Liver (tissue), 9 donors: Measurements from ENCODE around the gene CACTIN. TPM values are rescaled to one million over a fixed set of nuclear protein-coding genes. Genes with fewer than 3 reads are reported as not detected.

Experiments used
- DNase-seq: peaks from one replicate; pipeline ENCODE4 v3.0.0-alpha.2; 2017; ENCODE audit warnings: low spot score
- H3K27ac ChIP-seq, 2 donors: one replicate each; pipeline ENCODE4 v1.7.0; 2013; ENCODE audit warnings: inconsistent platforms in 2 of 2, low read length in 2 of 2, control low read depth in 1 of 2, low read depth in 1 of 2, mild to moderate bottlenecking in 1 of 2
- H3K27me3 ChIP-seq, 4 donors: one replicate each; pipeline versions ENCODE4 v1.6.1 to v1.7.0; 2013; ENCODE audit warnings: low read length in 3 of 4, inconsistent platforms in 1 of 4, mild to moderate bottlenecking in 1 of 4, moderate library complexity in 1 of 4; ENCODE audit not compliant: control insufficient read depth in 4 of 4, insufficient read depth in 4 of 4
- H3K36me3 ChIP-seq, 4 donors: one replicate each; pipeline versions ENCODE4 v1.6.1 to v1.7.0; 2013; ENCODE audit warnings: low read length in 3 of 4, mild to moderate bottlenecking in 3 of 4, low read depth in 1 of 4, moderate library complexity in 1 of 4; ENCODE audit not compliant: control insufficient read depth in 4 of 4, insufficient read depth in 3 of 4
- H3K4me1 ChIP-seq, 4 donors: one replicate each; pipeline versions ENCODE4 v1.6.1 to v1.7.0; 2013; ENCODE audit warnings: low read length in 3 of 4, mild to moderate bottlenecking in 3 of 4, moderate library complexity in 1 of 4; ENCODE audit not compliant: control insufficient read depth in 4 of 4, insufficient read depth in 4 of 4
- H3K4me3 ChIP-seq, 3 donors: one replicate each; pipeline versions ENCODE4 v1.6.1 to v1.7.0; 2013; ENCODE audit warnings: low read length in 3 of 3, control low read depth in 1 of 3, low read depth in 1 of 3, mild to moderate bottlenecking in 1 of 3
- H3K9ac ChIP-seq, 2 donors: one replicate each; pipeline ENCODE4 v1.7.0; 2013; ENCODE audit warnings: low read length in 2 of 2, mild to moderate bottlenecking in 2 of 2, moderate library complexity in 2 of 2, control low read depth in 1 of 2, low read depth in 1 of 2
- H3K9me3 ChIP-seq, 4 donors: one replicate each; pipeline versions ENCODE4 v1.6.1 to v1.7.0; 2013; ENCODE audit warnings: low read length in 3 of 4; ENCODE audit not compliant: control insufficient read depth in 4 of 4
- ATF3 ChIP-seq: IDR thresholded peaks from 2 replicates; pipeline ENCODE4 v1.6.1; 2016; ENCODE audit warnings: antibody characterized with exemption
- CTCF ChIP-seq: fragments of 150-350 bp; IDR thresholded peaks from 2 replicates; pipeline ENCODE4 v1.5.1; 2017; ENCODE audit warnings: improper control_type of control experiment, low read depth, low read length; ENCODE audit not compliant: missing input control
- EGR1 ChIP-seq, 2 donors: IDR thresholded peaks; 2 replicates each; pipeline ENCODE4 v1.6.1; 2016 to 2018; ENCODE audit warnings: antibody characterized with exemption in 2 of 2, low read depth in 2 of 2
- FOXA1 ChIP-seq: IDR thresholded peaks from 2 replicates; pipeline ENCODE4 v1.6.1; 2016; ENCODE audit warnings: antibody characterized with exemption
- FOXA2 ChIP-seq: IDR thresholded peaks from 2 replicates; pipeline ENCODE4 v1.6.1; 2016; ENCODE audit warnings: antibody characterized with exemption
- GABPA ChIP-seq, 2 donors: IDR thresholded peaks in 1 of 2; conservative IDR thresholded peaks in 1 of 2; 2 replicates each; pipeline ENCODE4 v1.6.1; 2016; ENCODE audit warnings: antibody characterized with exemption in 2 of 2, mild to moderate bottlenecking in 1 of 2, moderate library complexity in 1 of 2
- HNF4A ChIP-seq, 2 donors: conservative IDR thresholded peaks; 2 replicates each; pipeline ENCODE4 v1.6.1; 2016; ENCODE audit warnings: antibody characterized with exemption in 2 of 2, mild to moderate bottlenecking in 2 of 2
- HNF4G ChIP-seq: IDR thresholded peaks from 2 replicates; pipeline ENCODE4 v1.6.1; 2016; ENCODE audit warnings: antibody characterized with exemption
- JUND ChIP-seq, 2 donors: IDR thresholded peaks; 2 replicates each; pipeline ENCODE4 v1.6.1; 2016; ENCODE audit warnings: antibody characterized with exemption in 2 of 2
- MAX ChIP-seq: IDR thresholded peaks from 2 replicates; pipeline ENCODE4 v1.6.1; 2016; ENCODE audit warnings: antibody characterized with exemption
- NR2F2 ChIP-seq: IDR thresholded peaks from 2 replicates; pipeline ENCODE4 v1.6.1; 2016; ENCODE audit warnings: antibody characterized with exemption
- RAD21 ChIP-seq, 2 donors: IDR thresholded peaks; 2 replicates each; pipeline ENCODE4 v1.6.1; 2016; ENCODE audit warnings: antibody characterized with exemption in 2 of 2, mild to moderate bottlenecking in 2 of 2
- REST ChIP-seq: IDR thresholded peaks from 2 replicates; pipeline ENCODE4 v1.6.1; 2016; ENCODE audit warnings: antibody characterized with exemption, mild to moderate bottlenecking
- SP1 ChIP-seq: IDR thresholded peaks from 2 replicates; pipeline ENCODE4 v1.6.1; 2018; ENCODE audit warnings: antibody characterized with exemption, mild to moderate bottlenecking
- TAF1 ChIP-seq: conservative IDR thresholded peaks from 2 replicates; pipeline ENCODE4 v1.6.1; 2016; ENCODE audit warnings: antibody characterized with exemption, mild to moderate bottlenecking
- YY1 ChIP-seq: IDR thresholded peaks from 2 replicates; pipeline ENCODE4 v1.6.1; 2016; ENCODE audit warnings: antibody characterized with exemption, mild to moderate bottlenecking
- ZBTB33 ChIP-seq: IDR thresholded peaks from 2 replicates; pipeline ENCODE4 v1.6.1; 2016; ENCODE audit warnings: antibody characterized with exemption
- WGBS: extraction: QIAGEN DNeasy Blood & Tissue Kit; methylation state at CpG from one replicate; pipeline ENCODE4 v1.1.7; 2013; 5-methylcytosine and 5-hydroxymethylcytosine counted together
- polyA plus RNA-seq, 2 donors: library from polyadenylated mRNA; stranded (reverse) in 1 of 2; unstranded in 1 of 2; fragments of 200-250 nt in 1 of 2; fragments of >200 nt in 1 of 2; fragmentation: Nextera tagmentation in 1 of 2; extraction: Ambion mirVana in 1 of 2; gene quantifications; one replicate each; pipeline versions ENCODE4 v1.2.1 to v1.2.3, GENCODE V29; 2013 to 2015
- total RNA-seq, 2 donors: library from RNA; depleted of rRNA; stranded (reverse); fragments of >200 nt; gene quantifications; one replicate each; pipeline ENCODE4 v1.2.3, GENCODE V29; 2014
- donor health status: healthy.
- donor health status: healthy.
- donor health status: healthy.
- donor health status: healthy.
- donor health status: healthy.

The CACTIN gene
- total and polyA plus RNA-seq, 4 donors = 1.9 to 13.2 (median 10.0) TPM

GRCh38 chr19:3653865-3654513 lies 27.4 kb upstream of the CACTIN start:
- Histone ChIP-seq H3K9me3 (no peaks in the 10 kb centered on the region), H3K27me3 (no peaks in the 10 kb centered on the region), H3K36me3 (peaks cover 0 to 17% (median 8%) of the 10 kb centered on the region in 4 donors), H3K4me3 (no peak overlapping the region), H3K4me1 (peaks cover 9 to 26% (median 20%) of the 10 kb centered on the region in 4 donors), H3K27ac (no peak overlapping the region), H3K9ac (no peak overlapping the region)
- WGBS = 97% methylated on average over 20 of the region's 20 CpGs
- no peak for DNase-seq
- TF ChIP-seq HNF4G (no peak), HNF4A (conservative IDR thresholded peaks at IDR 0.05) (no peak), REST (no peak), GABPA (IDR thresholded peaks at IDR 0.05 in 1 of 2, conservative IDR thresholded peaks at IDR 0.05 in 1 of 2) (no peak), MAX (no peak), RAD21 (IDR thresholded peaks at IDR 0.05) (no peak), EGR1 (IDR thresholded peaks at IDR 0.05; ENCODE audit: low read depth in 2 of 2) (no peak), FOXA2 (no peak), JUND (IDR thresholded peaks at IDR 0.05) (no peak), YY1 (no peak), SP1 (no peak), ATF3 (no peak), NR2F2 (no peak), CTCF (no peak)

GRCh38 chr19:3653081-3653795 lies 26.6 kb upstream of the CACTIN start:
- WGBS = 95% methylated on average over 37 of the region's 37 CpGs
- Histone ChIP-seq H3K27me3 (no peaks in the 10 kb centered on the region), H3K27ac (no peak overlapping the region), H3K9ac (no peak overlapping the region), H3K9me3 (no peaks in the 10 kb centered on the region), H3K4me1 (peaks cover 6 to 19% (median 13%) of the 10 kb centered on the region in 4 donors), H3K36me3 (peaks cover 0 to 17% (median 9%) of the 10 kb centered on the region in 4 donors), H3K4me3 (no peak overlapping the region)
- no peak for DNase-seq
- TF ChIP-seq HNF4G (no peak), GABPA (IDR thresholded peaks at IDR 0.05 in 1 of 2, conservative IDR thresholded peaks at IDR 0.05 in 1 of 2) (no peak), ATF3 (no peak), MAX (no peak), HNF4A (conservative IDR thresholded peaks at IDR 0.05) (no peak), EGR1 (IDR thresholded peaks at IDR 0.05; ENCODE audit: low read depth in 2 of 2) (no peak), REST (no peak), TAF1 (no peak), NR2F2 (no peak), RAD21 (IDR thresholded peaks at IDR 0.05) (no peak), FOXA1 (no peak), YY1 (no peak), ZBTB33 (no peak)
